GM12874 (cell line): ENCODE results near the gene LDLRAP1.

Source experiments
- TF ChIP-seq, protein P1 (sequence below): IDR thresholded peaks from 2 replicates; pipeline ENCODE4 v1.5.1; 2011; ENCODE audit warnings: low read depth, mild to moderate bottlenecking, control low read depth, low read length, moderate library complexity; ENCODE audit not compliant: insufficient read depth

LDLRAP1 gene

DNA sequence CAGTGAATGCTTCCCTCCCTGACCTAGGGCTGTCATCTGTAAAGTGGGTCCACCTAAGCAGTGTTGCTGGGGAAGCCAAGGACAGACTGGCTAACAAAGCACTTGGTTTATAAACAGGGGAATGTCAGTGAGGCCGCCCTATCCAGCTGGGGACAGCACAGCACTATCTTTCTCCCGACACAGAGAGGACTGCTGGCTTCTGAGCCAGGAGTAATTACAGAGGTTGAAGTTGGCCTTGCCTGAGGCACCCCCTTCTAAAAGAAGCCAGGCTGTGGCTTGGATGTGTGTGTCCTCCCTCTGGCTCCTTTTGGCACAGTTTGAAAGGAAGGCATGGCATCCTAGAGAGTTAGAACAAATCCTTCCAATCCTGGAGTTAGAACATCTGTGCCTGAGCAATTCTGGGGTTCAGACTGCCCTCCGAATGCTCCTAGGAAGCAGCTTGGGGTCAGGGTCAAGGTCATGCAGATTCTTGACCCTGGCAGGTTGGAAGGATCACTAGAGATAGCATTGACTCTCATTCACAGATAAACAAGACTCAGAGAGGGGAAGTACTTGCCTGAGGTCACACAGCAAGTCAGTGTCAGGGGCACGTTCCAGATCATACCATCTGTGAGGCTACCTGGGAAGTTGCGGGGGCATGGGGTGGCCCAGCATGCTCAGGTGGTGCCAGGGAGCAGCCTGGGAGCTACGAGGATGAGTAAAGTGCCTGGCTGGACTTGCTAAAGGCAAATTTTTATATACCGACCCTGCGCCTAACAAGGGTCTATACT, 1.3 kb upstream of the LDLRAP1 start:
- TF ChIP-seq, protein P1, sequence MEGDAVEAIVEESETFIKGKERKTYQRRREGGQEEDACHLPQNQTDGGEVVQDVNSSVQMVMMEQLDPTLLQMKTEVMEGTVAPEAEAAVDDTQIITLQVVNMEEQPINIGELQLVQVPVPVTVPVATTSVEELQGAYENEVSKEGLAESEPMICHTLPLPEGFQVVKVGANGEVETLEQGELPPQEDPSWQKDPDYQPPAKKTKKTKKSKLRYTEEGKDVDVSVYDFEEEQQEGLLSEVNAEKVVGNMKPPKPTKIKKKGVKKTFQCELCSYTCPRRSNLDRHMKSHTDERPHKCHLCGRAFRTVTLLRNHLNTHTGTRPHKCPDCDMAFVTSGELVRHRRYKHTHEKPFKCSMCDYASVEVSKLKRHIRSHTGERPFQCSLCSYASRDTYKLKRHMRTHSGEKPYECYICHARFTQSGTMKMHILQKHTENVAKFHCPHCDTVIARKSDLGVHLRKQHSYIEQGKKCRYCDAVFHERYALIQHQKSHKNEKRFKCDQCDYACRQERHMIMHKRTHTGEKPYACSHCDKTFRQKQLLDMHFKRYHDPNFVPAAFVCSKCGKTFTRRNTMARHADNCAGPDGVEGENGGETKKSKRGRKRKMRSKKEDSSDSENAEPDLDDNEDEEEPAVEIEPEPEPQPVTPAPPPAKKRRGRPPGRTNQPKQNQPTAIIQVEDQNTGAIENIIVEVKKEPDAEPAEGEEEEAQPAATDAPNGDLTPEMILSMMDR = no peak

DNA sequence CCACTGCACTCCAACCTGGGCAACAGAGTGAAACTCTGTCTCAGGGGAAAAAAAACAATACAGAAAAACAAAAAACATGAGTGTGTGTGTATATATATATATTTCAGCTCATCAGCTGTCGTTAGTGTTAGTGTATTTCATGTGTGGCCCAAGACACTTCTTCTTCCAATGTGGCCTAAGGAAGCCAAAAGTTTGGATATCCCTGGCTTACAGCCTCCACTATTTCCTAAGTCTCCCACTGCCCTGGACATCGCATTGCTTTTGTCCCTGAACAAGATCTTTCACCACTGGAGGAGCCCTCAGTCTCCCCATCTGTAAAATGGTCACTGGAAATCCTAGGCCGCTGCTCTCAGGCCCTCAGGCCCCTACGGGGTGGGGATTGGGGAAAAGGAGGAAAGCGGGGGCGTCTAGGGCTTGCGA, 391 bp upstream of the LDLRAP1 start:
- TF ChIP-seq, protein P1 = no peak

DNA sequence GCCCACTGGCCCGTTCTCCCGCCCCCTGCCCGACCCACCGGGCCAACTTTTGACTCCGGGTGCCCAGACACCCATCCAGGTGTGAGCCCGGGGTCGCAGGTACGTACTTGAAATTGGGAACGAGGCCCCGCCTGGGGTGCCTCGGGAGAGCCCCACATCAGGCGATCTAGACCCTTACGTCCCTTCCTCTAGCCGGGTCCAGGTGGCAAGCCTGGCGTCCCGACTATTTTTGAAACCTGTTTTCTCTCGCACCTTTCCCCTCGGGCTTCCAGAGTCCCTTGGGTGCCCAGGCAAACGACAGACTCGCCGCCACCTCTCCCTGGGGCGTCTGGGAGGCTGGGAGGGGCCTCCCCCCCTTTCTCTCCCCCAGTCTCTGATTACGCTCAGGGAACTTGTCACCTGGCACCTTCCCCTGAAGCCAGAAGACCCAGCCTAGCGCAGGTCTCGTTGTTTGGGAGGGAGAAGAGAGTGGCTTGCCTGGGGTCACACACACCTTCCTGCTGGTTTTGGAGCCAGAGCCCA, 898 bp downstream of the LDLRAP1 start:
- TF ChIP-seq, protein P1 = no peak

DNA sequence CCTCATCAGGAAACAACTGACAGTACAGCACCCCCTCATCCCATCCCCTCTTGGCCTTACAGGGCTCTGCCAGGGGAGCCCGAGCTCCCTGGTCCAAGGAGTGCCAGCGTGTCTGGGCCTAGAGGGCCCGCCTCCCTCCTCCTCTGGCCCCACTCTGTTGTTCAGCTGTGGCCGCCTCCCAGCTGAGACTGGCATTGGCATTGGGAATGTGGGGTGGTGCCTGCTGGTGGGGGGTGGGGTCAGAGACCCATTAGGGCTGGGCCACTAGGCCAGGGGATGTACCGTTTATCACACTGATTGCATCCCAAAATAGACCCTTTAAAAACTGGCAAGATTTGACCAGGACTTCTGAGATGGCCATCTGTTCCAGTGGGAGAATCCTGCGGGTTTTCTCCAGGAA, 1.4 kb downstream of the LDLRAP1 start:
- TF ChIP-seq, protein P1 = no peak

DNA sequence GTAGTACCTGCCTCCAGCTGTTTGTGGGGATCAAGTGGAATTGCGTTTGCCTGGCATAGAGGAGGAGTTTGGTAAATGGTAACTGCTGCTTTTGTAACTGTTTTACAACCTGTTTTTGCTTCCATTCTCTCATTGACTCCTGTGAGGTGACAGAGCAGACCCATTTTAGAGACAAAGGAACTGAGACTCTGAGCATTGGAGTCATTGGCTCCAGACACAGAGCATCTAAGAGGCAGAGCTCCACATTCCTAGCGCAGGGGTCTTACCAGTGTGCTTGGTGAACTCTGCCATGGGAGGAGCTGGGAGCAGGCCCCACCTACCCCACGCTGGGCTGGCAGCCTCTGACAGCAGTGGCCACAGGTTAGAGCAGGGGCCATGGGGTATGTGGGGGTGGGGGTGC, 2.4 kb downstream of the LDLRAP1 start:
- TF ChIP-seq, protein P1 = no peak

DNA sequence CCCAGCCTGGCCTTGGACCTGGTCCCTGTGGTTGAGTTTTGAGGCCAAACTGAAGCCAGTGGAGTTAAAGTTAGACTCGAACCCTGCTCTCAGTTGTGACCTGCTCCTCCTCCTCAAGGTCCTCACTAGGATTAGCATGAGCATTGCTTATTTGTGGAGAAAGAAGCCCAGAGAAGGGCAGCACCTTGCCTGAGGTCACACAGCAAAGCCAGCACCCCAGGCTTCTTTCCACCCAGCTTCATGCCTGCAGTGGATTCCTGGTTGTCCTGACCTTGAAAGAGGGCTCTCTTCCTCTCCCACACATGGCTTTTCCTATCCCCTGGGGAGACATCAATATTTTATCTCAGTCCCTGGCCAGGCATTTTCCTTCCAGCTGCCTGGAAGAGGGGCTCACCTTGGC, 2.8 kb downstream of the LDLRAP1 start:
- TF ChIP-seq, protein P1 = no peak

DNA sequence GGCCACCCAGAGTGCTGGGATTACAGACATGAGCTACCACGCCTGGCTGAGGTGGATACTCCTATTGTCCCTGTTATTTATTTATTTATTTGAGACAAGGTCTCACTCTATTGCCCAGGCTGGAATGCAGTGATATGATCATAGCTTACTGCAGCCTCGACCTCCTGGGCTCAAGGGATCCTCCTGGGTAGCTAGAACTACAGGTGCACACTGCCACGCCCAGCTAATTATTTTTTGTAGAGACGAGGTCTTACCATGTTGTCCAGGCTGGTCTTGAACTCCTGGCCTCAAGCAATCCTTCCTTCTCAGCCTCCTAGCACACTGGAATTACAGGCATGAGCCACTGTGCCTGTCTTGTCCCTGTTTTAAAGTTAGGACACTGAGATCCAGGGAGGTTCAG, 5.2 kb downstream of the LDLRAP1 start:
- TF ChIP-seq, protein P1 = no peak
